ENCODE results near the gene HNRNPF.

HNRNPF gene

GRCh38 chr10:43376828-43377423 lies 32.1 kb downstream of the HNRNPF start:
- DNase-seq (ENCODE audit: low spot score): no peak

DNA sequence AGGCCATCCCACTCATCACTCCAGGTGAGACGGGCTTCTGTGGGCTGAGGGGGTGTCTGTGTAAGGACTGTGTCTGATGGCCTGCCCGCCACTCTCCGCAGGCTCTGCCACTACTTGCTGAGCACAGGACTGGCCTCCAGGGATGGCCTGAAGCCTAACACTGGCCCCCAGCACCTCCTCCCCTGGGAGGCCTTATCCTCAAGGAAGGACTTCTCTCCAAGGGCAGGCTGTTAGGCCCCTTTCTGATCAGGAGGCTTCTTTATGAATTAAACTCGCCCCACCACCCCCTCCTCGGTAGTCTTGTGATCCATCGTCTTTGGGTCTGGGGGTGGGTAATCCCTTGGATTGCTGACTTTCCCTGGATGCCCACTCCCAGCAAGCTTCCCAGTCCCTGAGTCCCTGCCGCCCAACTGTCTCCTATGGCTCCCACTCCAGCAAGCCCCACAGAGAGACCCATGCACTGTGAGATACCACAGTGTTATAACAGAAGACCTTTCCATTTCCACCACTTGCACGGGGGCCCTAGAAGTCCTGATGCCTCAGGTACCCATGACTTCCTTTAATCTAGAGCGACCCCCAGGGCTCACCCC lies 32.8 kb downstream of the HNRNPF start:
- DNase-seq (ENCODE audit: low spot score): no peak

- DNase-seq (ENCODE audit: low spot score): no peak
Measured at GRCh38 chr10:43375401-43376020, 33.5 kb downstream of the HNRNPF start.

GRCh38 chr10:43374194-43374593 lies 34.8 kb downstream of the HNRNPF start:
- DNase-seq (ENCODE audit: low spot score): no peak

DNA sequence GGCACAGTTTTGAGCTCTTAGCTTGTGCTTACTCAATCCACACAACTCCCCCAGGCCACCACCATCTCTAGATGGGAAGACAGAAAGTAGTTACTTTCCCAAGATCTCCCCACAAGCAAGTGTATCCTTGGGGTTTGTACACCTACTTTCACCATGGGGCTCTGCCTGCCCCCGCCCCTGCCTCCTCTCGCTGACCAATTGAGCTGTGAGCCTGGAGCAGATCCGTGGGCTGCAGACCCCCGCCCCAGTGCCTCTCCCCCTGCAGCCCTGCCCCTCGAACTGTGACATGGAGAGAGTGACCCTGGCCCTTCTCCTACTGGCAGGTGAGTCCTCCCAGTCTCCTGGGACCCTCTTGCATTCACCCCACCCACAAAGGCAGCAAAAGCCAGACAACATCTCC lies 35.5 kb downstream of the HNRNPF start:
- DNase-seq (ENCODE audit: low spot score): no peak

DNA sequence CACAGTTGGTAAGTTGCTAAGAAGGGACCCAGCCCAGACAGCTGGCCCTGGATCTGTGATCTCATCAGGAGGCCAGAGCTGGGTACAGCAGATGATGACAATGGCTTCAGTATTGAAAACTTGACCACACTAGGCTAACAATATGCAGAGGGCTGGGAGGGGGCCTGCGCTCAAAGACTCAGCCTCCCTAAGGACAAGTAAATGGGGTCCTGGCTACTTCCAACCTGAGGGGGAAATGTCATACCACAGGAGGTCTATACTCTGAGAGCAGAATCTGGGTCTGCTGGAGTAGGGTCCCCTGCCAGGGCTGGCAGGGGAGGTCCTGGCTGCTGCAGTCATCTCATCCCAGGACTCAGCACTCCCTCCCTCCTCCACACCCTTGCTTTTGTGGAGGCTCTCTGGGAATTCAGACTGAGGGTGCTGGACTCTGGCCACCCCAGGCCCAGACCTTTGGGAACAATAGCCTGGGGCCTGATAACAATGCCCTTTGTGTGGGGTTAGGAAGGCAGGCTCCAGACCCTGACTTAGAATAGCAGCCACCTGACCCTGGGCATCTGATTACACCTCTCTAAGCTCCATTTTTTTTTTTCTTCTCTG lies 36.1 kb downstream of the HNRNPF start:
- no peak for DNase-seq (ENCODE audit: low spot score)

DNA sequence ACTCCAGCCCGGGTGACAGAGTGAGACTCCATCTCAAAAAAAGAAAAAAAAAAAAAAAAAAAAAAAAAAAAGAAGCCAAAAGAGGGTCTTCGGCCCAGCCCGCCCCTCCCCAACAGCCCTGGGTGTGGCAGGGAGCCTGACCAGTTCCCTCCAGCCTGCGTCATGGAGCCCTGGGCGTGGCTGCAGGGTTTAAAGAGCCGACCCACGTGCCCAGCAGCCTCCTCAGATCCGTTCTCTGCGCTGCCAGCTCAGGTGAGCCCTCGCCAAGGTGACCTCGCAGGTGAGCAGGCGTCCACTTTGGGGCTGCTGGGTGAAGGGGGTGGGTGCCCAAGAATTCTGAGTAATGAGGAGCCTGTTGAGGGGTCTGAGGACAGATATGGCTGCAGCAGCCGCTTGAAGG lies 37.6 kb downstream of the HNRNPF start, which contains the start of gene FXYD4:
Gene FXYD4, plus strand, starts transcription at position 219 of the 400 bp plus-strand sequence. CDS start 2,111 bp downstream, outside the sequence.
- no peak for DNase-seq (ENCODE audit: low spot score)

- no peak for DNase-seq (ENCODE audit: low spot score)
Measured at GRCh38 chr10:43370671-43371215, 38.2 kb downstream of the HNRNPF start.

DNA sequence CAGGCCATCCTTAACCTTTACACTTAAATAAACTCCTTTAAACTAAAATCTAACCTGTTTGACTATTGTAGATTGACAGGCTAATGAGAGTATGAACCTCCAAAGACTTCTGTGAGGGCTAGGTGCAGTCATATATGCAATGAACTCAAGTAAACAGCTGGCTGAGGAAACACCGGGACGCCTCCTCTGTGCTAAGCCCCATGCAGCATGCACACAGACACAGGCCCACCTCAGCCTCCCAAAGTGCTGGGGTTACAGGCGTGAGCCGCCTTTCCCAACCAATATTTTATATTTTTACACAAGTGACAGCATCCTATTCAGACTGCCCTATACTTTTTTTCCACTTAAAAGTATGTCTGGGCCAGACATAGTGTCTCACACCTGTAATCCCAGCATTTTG lies 39.1 kb downstream of the HNRNPF start:
- no peak for DNase-seq (ENCODE audit: low spot score)

DNA sequence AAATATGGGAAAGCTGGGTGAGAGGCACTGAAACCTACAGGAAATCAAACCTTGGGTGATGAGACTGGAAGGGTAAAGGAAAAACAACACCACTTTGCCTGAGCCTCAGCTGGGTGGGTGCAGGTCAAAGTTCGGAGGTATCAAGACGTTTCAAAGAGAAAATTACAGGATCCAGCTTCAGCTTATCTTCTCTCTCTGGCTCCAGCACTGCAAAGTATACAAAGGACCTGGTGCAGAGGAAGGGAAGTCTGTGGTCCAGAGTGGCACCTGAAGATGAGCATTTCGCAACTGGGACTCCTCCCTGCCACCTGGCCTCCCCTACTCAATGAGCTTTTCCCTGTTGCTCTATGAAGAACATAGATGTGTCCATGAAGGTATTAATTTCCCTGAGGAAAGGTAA lies 44.0 kb downstream of the HNRNPF start:
- DNase-seq (ENCODE audit: low spot score): no peak

DNA sequence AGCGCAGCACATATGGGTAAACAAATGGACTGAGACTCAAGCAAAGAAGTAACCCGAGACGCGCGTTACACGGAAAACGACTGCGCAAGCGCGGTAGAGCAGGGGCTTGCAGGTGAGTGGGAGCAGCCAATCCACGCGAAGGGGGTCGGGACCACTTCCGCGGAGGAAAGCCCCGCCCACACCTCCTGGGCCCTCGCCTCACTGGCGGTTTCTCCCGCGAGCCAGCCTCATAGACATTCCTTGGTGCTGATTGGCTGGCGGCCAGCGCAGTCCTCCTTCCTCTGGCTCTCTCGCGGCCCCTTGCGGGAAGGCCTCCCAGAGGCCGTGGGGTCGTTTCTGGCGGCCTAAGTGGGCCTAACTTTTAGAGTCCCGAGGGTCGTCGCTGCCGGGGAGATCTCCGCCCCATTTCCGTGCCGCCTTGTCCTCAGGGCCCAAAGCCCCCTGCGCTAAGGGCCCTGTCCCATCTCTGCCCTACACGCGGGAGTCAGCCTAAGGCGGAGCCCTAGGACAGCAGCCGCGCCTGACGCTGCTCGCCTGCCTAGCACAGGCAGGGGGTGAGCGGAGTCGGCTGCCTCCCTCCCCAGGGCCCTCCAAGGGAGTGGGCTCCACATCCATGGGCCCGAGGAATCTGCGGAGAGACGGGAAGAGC lies 46.7 kb downstream of the HNRNPF start:
- peak; percentile 83 for DNase-seq (ENCODE audit: low spot score)

DNA sequence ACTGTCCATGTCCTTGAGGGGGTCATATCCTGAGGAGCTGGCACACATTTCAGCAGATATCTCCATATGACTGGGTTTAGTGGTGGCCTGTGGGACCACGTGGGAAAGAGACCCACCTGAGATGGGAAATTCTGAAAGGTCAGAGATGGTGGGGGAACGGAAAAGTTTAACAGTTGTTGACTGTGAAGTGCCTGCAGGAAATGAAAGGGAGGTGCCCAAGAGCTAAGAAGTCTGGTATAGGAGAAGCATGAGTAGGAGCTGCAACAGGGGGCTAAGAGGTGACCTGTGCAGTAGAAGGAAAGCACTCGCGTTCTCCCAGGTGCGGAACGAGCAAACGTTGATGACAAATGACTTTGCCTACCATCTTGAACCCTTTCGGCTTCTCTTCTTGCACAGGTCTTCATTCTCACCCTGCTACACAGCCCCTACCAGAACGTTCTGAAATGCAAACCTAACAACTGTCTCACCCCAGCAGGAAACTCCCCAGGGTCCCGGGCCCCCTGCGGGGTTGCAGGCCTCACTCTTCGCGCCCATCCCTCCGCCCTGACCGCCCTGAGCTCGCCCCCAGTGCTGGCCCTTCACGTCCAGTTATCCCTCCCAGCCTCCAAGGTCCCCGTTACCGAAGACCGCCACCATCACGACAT lies 47.3 kb downstream of the HNRNPF start:
- no peak for DNase-seq (ENCODE audit: low spot score)

DNA sequence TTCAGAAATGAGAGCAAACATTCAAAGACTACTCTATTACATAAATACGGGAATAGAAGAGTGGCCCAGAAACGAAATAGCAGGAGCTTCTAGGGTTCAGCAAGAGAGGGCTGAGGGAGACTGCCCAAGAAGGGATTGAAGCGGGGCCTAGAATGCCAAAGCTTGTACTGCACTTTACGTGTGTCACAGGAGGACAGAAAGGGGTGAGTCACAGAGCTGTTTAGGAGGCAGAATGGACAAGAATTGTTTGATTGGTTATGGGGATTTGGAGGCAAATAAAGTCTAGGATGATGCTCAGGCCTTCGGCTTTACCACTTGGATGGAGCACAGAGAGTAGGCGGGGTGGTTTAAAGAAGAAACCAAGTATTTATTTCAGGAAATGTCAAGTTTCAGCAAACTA lies 48.9 kb downstream of the HNRNPF start:
- DNase-seq (ENCODE audit: low spot score): no peak

GRCh38 chr10:43355749-43356371 lies 53.1 kb downstream of the HNRNPF start:
- no peak for DNase-seq (ENCODE audit: low spot score)

DNA sequence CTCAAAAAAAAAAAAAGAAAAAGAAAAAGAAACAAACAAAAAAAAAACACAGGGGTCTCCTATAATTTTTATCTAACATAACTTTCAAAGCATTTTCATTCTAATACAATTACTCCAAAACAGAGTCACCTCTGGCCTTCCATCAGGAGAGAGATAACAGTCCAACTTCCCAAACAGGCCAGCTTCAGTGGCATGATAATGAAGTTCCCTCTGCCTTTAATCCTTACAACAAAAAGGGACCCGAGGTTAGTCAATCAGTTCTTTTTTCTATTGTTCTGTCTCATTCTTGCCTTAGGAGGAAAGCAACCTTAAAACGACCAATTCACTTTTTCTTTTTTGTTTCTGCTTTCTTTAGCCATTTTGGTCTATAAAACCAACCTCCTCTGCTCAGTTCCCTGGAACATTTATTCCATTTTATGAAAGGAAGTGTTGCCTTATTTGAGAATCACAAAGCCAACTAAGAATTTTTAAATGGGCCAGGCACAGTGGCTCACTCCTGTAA lies 54.1 kb downstream of the HNRNPF start:
- no peak for DNase-seq (ENCODE audit: low spot score)

DNA sequence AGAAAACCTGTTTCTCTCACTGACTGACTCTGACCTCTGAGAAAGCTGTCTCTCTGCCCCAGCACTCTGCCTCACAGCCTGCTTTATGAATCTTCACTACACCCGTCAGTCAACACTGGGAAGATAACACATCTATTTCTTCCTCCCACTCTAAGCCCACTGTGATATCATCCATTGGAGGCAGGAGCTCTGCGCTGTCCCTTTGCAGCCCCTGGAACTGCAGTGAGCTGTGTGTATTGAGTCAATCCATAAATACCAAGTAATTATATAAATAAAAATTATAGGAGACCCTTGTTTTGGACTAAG lies 54.7 kb downstream of the HNRNPF start:
- DNase-seq (ENCODE audit: low spot score): no peak

DNA sequence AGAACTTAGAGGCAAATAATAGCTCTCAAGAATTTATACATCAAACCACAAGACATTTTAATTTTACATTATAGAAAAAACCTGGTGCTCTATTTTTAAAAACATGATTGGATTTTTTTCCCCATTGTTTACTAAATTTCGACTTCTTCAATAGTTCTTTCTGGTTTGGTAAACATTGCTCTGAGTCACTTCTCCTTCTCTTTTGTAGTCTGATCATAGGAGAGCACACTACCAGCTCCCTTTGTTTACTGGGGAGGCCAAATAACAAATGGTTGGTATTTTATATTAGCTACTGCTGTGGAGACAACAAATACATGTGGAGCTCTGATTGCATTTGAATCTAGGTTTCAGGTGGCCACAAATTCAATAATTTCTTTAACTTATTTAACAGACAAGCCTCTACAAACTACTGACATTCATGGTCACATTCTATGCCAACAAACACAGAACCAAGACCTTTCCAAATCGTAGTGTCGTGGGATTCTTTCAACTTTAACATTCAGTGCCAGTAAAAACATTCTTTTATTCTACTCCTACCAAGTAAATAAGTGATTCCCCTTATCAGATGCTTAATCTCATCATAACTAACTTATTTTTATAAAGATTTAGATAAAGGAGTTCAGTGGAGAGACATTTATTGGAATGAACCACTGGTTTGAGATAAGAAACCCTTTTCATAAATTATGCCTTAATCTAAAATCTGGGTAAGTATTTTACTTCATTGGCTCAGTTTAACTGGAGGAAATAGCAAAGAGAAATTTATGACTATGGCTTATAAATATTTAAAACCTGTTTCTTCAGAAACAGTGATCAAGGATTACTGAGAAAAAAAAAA lies 55.3 kb downstream of the HNRNPF start:
- no peak for DNase-seq (ENCODE audit: low spot score)

GRCh38 chr10:43352951-43353350 lies 56.0 kb downstream of the HNRNPF start:
- no peak for DNase-seq (ENCODE audit: low spot score)

DNA sequence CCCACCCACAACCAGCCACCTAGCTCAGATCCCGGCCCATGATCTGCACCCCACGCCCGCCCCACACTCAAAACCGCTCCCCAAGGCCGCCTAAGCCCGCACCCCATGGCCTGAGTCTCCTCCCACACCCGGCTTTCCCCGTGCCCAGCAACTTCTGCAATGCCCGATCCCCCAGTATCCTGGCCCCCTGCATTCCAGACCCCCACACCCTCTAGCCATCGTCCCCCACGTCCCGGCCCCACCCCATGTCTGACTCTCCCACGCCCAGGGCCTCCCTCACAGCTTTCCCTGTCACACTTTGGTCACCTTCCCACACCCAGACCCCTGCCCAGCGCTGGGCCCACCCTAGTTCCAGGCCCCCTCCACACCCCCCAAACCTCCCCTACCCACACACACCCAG lies 57.7 kb downstream of the HNRNPF start:
- DNase-seq (ENCODE audit: low spot score): no peak

GRCh38 chr10:43350686-43351085 lies 58.3 kb downstream of the HNRNPF start:
- DNase-seq (ENCODE audit: low spot score): no peak

DNA sequence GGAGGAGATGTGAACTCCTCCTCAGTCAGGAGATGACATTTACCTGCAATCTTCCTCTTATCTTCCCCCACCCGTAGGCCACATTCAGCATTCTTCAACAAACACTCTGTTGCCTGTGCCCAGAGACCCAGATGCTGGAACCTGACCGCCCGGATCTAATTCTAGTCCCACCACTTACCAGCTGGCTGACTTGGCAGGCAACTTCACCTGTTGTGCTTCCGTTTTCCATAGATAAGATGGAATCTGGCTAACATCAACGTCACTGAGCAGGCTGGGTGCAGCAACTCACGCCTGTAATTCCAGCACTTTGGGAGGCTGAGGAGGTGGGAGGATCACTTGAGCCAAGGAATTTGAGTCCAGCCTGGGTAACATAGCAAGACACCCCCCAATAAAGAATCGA lies 58.8 kb downstream of the HNRNPF start:
- no peak for DNase-seq (ENCODE audit: low spot score)
